HL-60/S4 treated with phorbol 12-myristate 13-acetate at 8.2 ng/mL for 4 days and 3 days (cell line): Measurements from ENCODE around the gene SPAG6.
"Not testable (repeated sequence)": the region's sequence is repeated elsewhere in the genome, so short reads cannot be mapped to it uniquely, and the experiment has no call there.

ENCODE experiments used
- in situ Hi-C: fragments of 300-500 bp; cut with MboI; formaldehyde crosslinking; loops from 2 replicates; pipeline ENCODE4 v1.15.0; 2022; ENCODE audit warnings: low sequenced_read_pairs

SPAG6 gene

GRCh38 chr10:22370320-22370719, 25.0 kb downstream of the SPAG6 start:
- in situ Hi-C loops: no loop called here

- in situ Hi-C loops: no loop called here
Measured at GRCh38 chr10:22372298-22372697, 27.0 kb downstream of the SPAG6 start.

DNA sequence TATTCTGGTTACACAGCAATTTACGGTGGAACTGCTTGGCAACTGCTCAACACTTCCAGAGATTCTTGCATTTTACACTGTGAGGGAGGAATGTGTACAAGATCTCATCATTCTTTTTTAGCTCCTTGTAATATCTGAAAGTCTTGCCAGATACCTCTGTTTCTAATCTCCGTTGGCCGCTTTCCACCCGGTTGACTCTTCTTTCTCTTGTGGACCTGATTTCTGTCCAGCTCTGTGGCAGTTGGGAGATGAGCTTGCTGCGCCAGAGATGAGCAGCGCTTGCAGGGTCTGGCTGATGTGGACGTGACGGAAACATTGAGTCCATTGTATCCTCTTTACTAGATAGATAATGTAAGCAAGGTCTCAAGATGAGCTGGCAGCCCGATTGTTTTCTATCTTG, 27.6 kb downstream of the SPAG6 start:
- in situ Hi-C loops: no loop called here

DNA sequence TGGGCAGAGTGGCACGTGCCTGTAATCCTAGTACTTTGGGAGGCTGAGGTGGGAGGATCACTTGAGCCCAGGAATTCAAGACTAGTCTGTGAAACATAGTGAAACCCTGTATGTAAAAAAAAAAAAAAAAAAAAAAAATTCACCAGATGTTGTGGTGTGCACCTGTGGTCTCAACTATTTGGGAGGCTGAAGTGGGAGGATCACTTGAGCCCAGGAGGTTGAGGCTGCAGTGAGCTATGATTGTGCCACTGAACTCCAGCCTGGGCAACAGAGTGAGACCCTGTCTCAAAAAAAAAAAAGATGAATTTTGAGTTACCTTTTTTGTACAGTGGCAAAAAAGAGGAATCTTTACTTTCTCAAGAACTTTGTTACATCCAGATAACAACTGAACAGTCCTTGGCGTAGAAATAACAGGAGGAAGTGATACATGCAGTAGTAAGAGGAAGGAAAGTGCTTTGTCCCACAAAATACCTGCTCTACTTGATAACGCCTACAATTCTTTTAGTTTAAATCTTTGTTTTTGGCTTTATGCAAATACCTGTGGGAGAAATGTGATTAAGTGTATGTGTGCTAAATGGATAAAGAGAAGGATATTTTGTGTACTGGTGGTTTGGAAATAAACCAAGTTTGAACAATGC, 29.3 kb downstream of the SPAG6 start:
- in situ Hi-C loops: no loop called here

GRCh38 chr10:22379059-22379458, 33.8 kb downstream of the SPAG6 start:
- in situ Hi-C loops: no loop called here

DNA sequence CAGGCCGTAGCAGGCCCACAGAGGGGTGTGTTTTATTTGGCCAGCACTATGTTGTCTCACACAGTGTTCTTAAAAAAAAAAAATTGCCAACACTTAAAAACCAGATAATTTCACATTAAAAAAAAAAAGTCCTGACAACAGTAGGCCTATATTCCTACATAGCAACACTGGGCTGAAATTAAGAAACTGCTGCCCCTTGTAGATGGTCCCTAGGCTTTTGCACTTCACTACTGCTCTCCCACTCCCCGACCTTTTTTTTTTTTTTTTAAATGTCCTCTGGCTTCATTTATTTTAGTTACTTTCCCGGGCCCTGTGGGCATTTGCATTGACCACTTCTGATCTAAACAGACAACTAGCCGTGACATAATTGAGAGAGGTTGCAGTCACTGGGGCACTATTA, 36.0 kb downstream of the SPAG6 start:
- in situ Hi-C loops: no loop called here

DNA sequence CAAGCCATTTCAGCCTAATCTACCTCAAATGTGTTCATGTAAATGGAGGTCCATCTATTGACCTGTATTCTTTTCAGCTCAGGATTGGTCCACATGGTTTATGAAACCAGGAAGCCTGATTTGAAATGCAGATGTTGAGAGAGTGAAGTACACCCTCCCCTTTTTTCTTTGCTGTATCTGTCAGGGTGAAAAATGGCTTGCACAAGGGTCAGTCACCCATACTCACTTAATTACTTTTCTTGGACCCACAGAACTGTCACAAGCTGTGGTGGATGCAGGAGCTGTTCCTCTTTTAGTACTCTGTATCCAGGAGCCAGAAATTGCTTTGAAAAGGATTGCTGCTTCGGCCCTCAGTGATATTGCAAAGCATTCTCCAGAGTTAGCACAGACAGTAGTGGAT, 41.2 kb downstream of the SPAG6 start:
- in situ Hi-C loops: no loop called here

DNA sequence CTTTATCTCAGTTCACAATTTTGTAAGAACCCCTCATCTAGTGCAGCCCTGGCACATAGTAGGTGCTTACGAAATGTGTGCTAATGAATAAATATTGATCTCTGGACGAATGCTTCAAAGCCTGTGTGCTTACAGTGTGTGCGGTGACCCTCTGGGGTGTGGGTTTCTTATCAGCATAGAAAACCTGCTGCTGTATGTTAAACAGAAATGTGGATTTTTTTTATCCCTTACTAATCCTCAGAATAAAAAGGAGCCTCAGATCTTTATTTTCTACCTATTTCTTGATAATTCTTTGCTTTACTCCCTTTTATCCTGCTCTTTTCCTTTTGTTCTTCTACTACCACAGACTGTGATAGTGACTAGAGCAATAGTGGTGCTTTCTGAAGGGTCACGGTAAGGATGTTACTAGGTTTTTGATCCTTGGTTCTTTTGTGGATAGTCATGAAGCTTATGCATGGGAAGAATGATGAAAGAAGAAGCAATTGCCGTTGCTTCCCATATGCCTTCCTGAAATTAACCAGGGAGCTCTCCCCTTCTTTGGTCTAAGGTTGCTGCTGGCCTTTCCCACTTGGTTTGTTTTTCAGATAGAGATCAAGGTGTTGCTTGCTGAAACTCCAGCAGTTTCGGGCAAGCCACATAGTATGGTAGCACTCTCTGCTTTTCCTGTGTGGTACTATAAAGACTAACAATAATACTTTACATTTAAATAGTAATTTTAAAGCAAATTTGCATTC, 44.7 kb downstream of the SPAG6 start:
- in situ Hi-C loops: no loop called here

DNA sequence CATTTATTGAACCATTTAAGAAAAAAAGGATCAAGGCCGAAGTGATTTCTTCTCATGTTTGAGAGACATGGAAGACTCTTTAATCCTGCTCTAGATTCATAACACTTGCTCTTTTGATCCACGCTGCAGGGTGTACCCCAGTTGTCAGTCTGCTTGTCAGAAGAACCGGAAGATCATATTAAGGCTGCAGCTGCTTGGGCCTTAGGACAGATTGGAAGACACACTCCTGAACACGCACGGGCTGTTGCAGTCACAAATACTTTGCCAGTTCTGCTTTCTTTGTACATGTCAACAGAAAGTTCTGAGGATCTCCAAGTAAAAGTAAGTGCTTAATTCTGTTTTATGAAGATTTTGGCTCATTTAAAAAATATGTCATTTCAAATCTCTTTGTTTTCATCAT, 46.3 kb downstream of the SPAG6 start:
- in situ Hi-C loops: no loop called here

DNA sequence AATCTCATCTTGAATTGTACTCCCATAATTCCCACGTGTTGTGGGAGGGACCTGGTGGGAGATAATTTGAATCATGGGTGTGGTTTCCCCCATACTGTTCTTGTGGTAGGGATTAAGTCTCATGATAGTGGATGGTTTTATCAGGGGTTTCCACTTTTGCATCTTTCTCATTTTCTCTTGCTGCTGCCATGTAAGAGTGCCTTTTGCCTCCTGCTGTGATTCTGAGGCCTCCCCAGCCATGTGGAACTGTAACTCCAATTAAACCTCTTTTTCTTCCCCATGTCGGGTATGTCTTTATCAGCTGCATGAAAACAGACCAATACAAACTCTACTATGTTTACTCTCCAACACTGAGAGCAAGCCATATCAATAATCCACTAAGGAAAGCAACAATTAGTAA, 50.9 kb downstream of the SPAG6 start:
- in situ Hi-C loops: not testable (repeated sequence)

GRCh38 chr10:22406916-22407315, 61.6 kb downstream of the SPAG6 start:
- in situ Hi-C loops: not testable (repeated sequence)

GRCh38 chr10:22410394-22410793, 65.1 kb downstream of the SPAG6 start:
- in situ Hi-C loops: no loop called here

- in situ Hi-C loops: no loop called here
Measured at GRCh38 chr10:22410846-22411245, 65.5 kb downstream of the SPAG6 start.

DNA sequence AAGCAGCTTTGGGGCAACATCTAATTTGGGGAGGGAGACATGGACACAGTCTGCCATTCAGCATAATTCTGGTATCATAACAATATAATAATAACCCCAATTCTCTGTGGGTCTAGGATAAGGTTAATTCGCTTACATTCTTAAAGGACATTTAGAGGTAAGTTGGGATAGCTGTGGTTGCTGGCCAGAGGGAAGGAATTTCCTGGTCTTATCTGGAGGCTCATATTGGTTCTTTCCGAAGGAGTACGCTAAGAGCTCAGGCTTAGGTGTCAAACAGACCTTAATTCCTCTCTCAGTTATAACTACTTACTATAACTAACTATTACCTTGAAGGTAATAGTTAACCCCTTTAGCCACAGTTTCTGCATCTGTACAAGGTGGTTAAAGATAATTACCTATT, 68.8 kb downstream of the SPAG6 start:
- in situ Hi-C loops: no loop called here

- in situ Hi-C loops: no loop called here
Measured at GRCh38 chr10:22415072-22415471, 69.8 kb downstream of the SPAG6 start.

GRCh38 chr10:22417736-22418268, 72.5 kb downstream of the SPAG6 start:
- in situ Hi-C loops: no loop called here

DNA sequence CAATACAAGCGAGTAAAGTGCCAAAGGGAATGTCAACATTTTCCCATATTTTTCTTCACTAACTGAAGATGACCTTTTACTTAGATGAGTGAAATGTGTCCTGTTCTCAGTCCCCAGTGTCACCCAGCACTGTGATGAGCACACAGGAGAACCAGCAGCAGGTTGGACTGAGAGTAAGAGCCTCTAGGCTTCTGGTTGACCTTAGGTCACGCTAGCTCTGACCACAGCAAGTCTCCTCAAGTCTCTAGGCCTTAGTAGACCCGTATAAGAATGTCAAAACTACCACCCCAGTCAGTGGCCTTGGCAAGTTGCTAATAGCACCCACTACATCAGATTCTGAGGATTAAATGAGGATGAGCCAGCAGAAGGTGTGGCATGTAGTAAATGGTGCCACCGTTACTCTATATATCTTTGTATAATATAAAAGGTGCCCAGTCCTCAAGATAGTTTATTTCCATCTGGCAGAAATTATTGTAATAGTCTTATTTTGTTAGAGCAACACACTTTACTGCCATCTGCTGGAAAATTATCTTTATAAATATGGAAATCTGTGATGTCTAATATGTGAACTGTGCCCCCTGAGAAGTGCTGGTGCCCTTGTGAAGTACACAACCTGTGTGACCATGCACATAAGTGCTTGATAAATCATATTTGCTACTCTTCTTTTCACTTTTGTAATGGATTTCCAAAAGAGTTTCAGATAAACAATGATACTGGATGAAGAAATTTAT, 75.7 kb downstream of the SPAG6 start:
- in situ Hi-C loops: no loop called here

- in situ Hi-C loops: loop anchor here (25.0 kb wide), 1 partner anchor 439 kb away; no protein-coding TSS in a partner anchor
Measured at GRCh38 chr10:22426653-22427052, 81.4 kb downstream of the SPAG6 start.

GRCh38 chr10:22427101-22427500, 81.8 kb downstream of the SPAG6 start:
- in situ Hi-C loops: loop anchor here (25.0 kb wide), 1 partner anchor 440 kb away; no protein-coding TSS in a partner anchor

DNA sequence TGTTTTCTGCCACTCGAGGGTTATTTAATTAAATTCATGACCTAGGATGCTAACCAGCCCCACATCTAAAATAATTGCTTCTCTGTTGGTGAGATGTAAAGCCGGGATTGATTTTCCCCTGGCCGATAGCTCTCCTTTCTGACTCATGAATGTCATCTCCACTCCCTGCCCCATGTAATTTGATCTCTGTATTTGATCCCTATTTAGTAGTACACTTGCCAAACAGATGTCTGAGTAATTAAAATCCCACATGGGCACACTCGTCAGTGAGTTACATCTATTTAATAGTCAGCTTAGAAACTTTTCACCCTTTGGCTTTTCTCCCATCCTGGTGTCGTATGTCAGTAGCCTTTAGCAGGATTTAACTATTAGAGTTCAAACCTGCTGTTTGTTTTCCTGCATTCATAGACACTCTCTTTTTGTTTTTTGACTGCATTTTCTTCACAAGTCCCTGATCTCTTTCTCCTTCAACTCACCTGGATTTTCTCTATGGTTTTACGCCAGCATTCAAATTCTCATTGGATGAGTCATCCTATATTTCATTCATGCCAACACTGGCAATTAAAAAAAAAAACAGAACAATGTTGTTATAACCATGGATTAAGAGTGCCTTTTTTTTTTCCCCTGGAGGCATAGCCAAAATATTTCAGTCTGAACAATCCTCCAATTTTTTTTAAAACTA, 82.7 kb downstream of the SPAG6 start:
- in situ Hi-C loops: loop anchor here (25.0 kb wide), 1 partner anchor 441 kb away; no protein-coding TSS in a partner anchor

DNA sequence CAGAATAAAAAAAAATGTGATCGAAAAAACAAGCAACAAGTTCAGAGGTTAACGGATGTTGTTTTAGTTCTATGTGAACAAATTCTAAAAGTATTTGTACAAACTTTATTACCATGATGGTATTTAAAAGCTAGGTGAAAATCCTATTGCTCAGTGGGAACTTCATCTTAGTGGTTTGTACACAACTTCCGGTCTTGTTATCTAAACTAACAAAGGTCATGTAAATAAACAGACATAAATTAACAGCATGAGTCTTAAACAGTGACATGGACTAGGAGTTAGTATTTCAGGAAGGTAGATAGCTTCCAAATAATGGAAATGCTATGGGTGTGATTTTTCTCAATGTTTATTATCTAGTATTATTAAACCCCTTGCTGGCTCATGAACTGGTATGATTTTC, 83.8 kb downstream of the SPAG6 start:
- in situ Hi-C loops: loop anchor here (25.0 kb wide), 1 partner anchor 442 kb away; no protein-coding TSS in a partner anchor
